Hepatocyte (in vitro differentiated cells): ENCODE data around the gene MBOAT2. TPM values are rescaled to one million over a fixed set of nuclear protein-coding genes. Genes with fewer than 3 reads are reported as not detected.

Experiments
- DNase-seq: peaks from one replicate; pipeline ENCODE4 v3.0.0-alpha.2; 2016; ENCODE audit warnings: low spot score
- H2AFZ ChIP-seq: fragments of 200-600 bp; sonication (generic); 2 replicates; pipeline ENCODE4 v1.6.0; 2016; ENCODE audit warnings: antibody characterized with exemption, mild to moderate bottlenecking
- H3K27ac ChIP-seq: fragments of 200-600 bp; sonication (generic); 2 replicates; pipeline ENCODE4 v1.5.1; 2016; ENCODE audit warnings: mild to moderate bottlenecking
- H3K27me3 ChIP-seq: fragments of 200-600 bp; sonication (generic); 2 replicates; pipeline ENCODE4 v1.6.1; 2016
- H3K36me3 ChIP-seq: fragments of 200-600 bp; sonication (generic); replicated peaks from 2 replicates; pipeline ENCODE4 v1.5.1; 2016; ENCODE audit warnings: low read depth; ENCODE audit not compliant: insufficient read depth
- H3K4me1 ChIP-seq: fragments of 200-600 bp; sonication (generic); 2 replicates; pipeline ENCODE4 v1.5.1; 2016; ENCODE audit warnings: mild to moderate bottlenecking, moderate library complexity; ENCODE audit not compliant: insufficient read depth
- H3K4me2 ChIP-seq: fragments of 200-600 bp; sonication (generic); 2 replicates; pipeline ENCODE4 v1.6.0; 2016
- H3K4me3 ChIP-seq: fragments of 200-600 bp; sonication (generic); 2 replicates; pipeline ENCODE4 v1.5.1; 2016; ENCODE audit warnings: mild to moderate bottlenecking
- H3K79me2 ChIP-seq: fragments of 200-600 bp; sonication (generic); 2 replicates; pipeline ENCODE4 v1.6.0; 2017; ENCODE audit warnings: mild to moderate bottlenecking
- H3K9me2 ChIP-seq: fragments of 200-600 bp; sonication (generic); replicated peaks from 2 replicates; pipeline ENCODE4 v1.6.0; 2017; ENCODE audit warnings: mild to moderate bottlenecking; ENCODE audit not compliant: insufficient read depth
- H3K9me3 ChIP-seq: fragments of 200-600 bp; sonication (generic); 2 replicates; pipeline ENCODE4 v1.5.1; 2016; ENCODE audit warnings: low read depth, mild to moderate bottlenecking
- H4K20me1 ChIP-seq: fragments of 200-600 bp; sonication (generic); 2 replicates; pipeline ENCODE4 v1.6.0; 2016; ENCODE audit warnings: mild to moderate bottlenecking; ENCODE audit not compliant: insufficient read depth, poor library complexity, severe bottlenecking
- EZH2 ChIP-seq: fragments of 200-600 bp; sonication (generic); IDR thresholded peaks from 2 replicates; pipeline ENCODE4 v1.6.1; 2016; ENCODE audit warnings: antibody characterized with exemption, mild to moderate bottlenecking, borderline replicate concordance
- EZH2phosphoT487 ChIP-seq: fragments of 200-600 bp; sonication (generic); IDR thresholded peaks from one replicate; pipeline ENCODE4 v1.6.1; 2018; ENCODE audit warnings: antibody characterized with exemption, mild to moderate bottlenecking, low read depth, moderate library complexity; ENCODE audit not compliant: unreplicated experiment, severe bottlenecking
- WGBS: methylation state at CpG from one replicate; pipeline ENCODE4 v1.1.6; 2016; ENCODE audit warnings: low lambda C conversion rate; ENCODE audit errors: missing lambda C conversion rate; 5-methylcytosine and 5-hydroxymethylcytosine counted together
- polyA plus RNA-seq: library from polyadenylated mRNA; unstranded; fragments of >200 nt; fragmentation: Nextera tagmentation; extraction: Ambion mirVana; gene quantifications from 2 replicates; pipeline ENCODE4 v1.2.1, GENCODE V29; 2016
- total RNA-seq: library from RNA; depleted of rRNA; stranded (reverse); fragments of >200 nt; gene quantifications from 2 replicates; pipeline ENCODE4 v1.2.3, GENCODE V29; 2014
- TF ChIP-seq, protein P1 (sequence below): fragments of 200-600 bp; sonication (generic); IDR thresholded peaks from 2 replicates; pipeline ENCODE4 v1.5.1; 2016; ENCODE audit warnings: antibody characterized with exemption, mild to moderate bottlenecking; ENCODE audit not compliant: poor library complexity

Gene MBOAT2
- total and polyA plus RNA-seq, 2 experiments from 2014 or later = 22.8 to 35.2 TPM

DNA sequence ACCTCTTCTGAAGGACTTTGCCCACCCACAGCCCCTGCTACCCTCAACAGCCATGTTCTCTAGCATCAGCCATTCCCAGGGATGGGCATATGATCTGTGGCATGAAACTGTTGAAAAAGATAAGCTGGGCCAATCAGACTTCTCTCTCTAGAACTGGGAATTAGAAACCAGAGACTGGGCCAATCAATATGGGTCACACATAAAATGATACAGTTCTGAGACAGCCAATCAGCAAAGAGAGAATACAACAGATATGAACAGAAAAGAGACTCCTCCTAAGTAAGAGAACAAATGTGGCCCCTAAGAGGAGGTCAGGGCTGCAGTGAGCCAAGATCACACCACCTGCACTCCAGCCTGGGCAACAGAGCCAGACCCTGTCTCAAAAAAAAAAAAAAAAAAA, 168.2 kb downstream of the MBOAT2 start:
- Histone ChIP-seq H2AFZ (no peak overlapping the region), H3K9me3 (no peaks in the 10 kb centered on the region), H3K9me2 (no peaks in the 10 kb centered on the region), H3K27me3 (no peaks in the 10 kb centered on the region), H3K4me1 (peaks cover 11% of the 10 kb centered on the region), H3K4me3 (no peak overlapping the region), H3K4me2 (peak overlapping the region; percentile 88), H4K20me1 (peaks cover 55% of the 10 kb centered on the region), H3K79me2 (peaks cover 74% of the 10 kb centered on the region), H3K27ac (no peak overlapping the region), H3K36me3 (no peaks in the 10 kb centered on the region)
- no peak for TF ChIP-seq EZH2phosphoT487
- TF ChIP-seq EZH2 = no peak
- TF ChIP-seq, protein P1, sequence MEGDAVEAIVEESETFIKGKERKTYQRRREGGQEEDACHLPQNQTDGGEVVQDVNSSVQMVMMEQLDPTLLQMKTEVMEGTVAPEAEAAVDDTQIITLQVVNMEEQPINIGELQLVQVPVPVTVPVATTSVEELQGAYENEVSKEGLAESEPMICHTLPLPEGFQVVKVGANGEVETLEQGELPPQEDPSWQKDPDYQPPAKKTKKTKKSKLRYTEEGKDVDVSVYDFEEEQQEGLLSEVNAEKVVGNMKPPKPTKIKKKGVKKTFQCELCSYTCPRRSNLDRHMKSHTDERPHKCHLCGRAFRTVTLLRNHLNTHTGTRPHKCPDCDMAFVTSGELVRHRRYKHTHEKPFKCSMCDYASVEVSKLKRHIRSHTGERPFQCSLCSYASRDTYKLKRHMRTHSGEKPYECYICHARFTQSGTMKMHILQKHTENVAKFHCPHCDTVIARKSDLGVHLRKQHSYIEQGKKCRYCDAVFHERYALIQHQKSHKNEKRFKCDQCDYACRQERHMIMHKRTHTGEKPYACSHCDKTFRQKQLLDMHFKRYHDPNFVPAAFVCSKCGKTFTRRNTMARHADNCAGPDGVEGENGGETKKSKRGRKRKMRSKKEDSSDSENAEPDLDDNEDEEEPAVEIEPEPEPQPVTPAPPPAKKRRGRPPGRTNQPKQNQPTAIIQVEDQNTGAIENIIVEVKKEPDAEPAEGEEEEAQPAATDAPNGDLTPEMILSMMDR = no peak
- DNase-seq = no peak

DNA sequence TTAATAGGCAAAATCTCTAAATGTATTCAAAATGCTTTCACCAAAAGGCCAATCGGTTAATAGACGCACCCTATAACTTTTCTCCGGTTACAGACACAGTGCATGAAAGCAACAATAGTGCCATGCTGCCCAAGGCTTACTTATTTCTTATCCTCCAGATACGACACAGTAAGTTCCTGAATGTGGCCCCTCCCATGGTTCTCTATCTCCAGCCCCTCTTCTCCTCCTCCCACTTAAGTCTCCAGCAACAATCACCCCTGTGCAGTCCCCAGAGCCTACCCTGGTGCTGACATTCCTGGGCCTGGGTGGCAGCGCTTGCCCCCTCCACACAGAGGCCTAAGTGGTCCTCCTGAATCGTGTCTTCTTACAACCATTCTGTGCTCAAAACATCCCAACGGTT, 169.6 kb downstream of the MBOAT2 start:
- Histone ChIP-seq H3K79me2 (peaks cover 88% of the 10 kb centered on the region), H3K27ac (no peak overlapping the region), H4K20me1 (peaks cover 68% of the 10 kb centered on the region), H3K4me1 (peaks cover 11% of the 10 kb centered on the region), H3K36me3 (no peaks in the 10 kb centered on the region), H3K9me3 (no peaks in the 10 kb centered on the region), H3K27me3 (no peaks in the 10 kb centered on the region), H2AFZ (no peak overlapping the region), H3K4me3 (no peak overlapping the region), H3K9me2 (no peaks in the 10 kb centered on the region), H3K4me2 (no peak overlapping the region)
- WGBS = 98% methylated on average over 7 of the region's 7 CpGs
- no peak for TF ChIP-seq EZH2
- TF ChIP-seq, protein P1 = no peak
- no peak for TF ChIP-seq EZH2phosphoT487
- DNase-seq = no peak

- 92% methylated on average over 2 of the region's 2 CpGs for WGBS
- TF ChIP-seq EZH2phosphoT487 = no peak
- TF ChIP-seq, protein P1 = no peak
- TF ChIP-seq EZH2 = no peak
- H3K9me3 ChIP-seq = no peaks in the 10 kb centered on the region
- no peak overlapping the region for H3K27ac ChIP-seq
- H3K36me3 ChIP-seq = no peaks in the 10 kb centered on the region
- DNase-seq = no peak
- H3K4me2 ChIP-seq = no peak overlapping the region
- H3K79me2 ChIP-seq = peaks cover 94% of the 10 kb centered on the region
- peaks cover 78% of the 10 kb centered on the region for H4K20me1 ChIP-seq
- no peak overlapping the region for H2AFZ ChIP-seq
- H3K9me2 ChIP-seq = no peaks in the 10 kb centered on the region
- no peaks in the 10 kb centered on the region for H3K27me3 ChIP-seq
- H3K4me1 ChIP-seq = peaks cover 11% of the 10 kb centered on the region
- no peak overlapping the region for H3K4me3 ChIP-seq
These were observed 172.0 kb downstream of the MBOAT2 start for GRCh38 chr2:8831516-8831915.

DNA sequence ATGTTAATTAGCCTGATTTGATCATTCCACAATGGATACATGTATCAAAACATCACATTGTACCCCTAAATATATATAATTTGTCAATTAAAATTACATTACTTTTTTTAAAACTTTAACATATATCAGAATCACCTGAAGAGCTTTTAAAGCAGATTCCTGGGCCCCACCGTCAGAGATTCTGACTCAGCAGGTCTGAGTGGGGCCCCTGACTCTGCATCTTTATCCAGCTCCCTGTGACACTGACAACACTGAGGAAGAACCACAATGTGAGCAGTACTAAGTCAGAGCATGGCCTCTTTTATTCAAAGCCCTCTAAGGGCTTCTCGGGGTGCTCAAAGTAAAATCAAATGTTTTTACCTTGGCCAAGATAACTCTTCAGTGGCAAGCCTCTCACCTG, 175.8 kb downstream of the MBOAT2 start:
- H3K4me1 ChIP-seq = no peaks in the 10 kb centered on the region
- WGBS = 94% methylated on average over 2 of the region's 2 CpGs
- no peak overlapping the region for H3K4me2 ChIP-seq
- TF ChIP-seq, protein P1 = no peak
- TF ChIP-seq EZH2 = no peak
- no peak for TF ChIP-seq EZH2phosphoT487
- H3K27ac ChIP-seq = no peak overlapping the region
- H4K20me1 ChIP-seq = peaks cover 47% of the 10 kb centered on the region
- no peaks in the 10 kb centered on the region for H3K36me3 ChIP-seq
- H3K9me3 ChIP-seq = no peaks in the 10 kb centered on the region
- no peaks in the 10 kb centered on the region for H3K9me2 ChIP-seq
- peaks cover 56% of the 10 kb centered on the region for H3K79me2 ChIP-seq
- no peak overlapping the region for H2AFZ ChIP-seq
- no peaks in the 10 kb centered on the region for H3K27me3 ChIP-seq
- no peak for DNase-seq
- H3K4me3 ChIP-seq = no peak overlapping the region
